Fibroblast of villous mesenchyme (primary cell): ENCODE data around the gene DEGS2. TPM values are rescaled to one million over a fixed set of nuclear protein-coding genes. Genes with fewer than 3 reads are reported as not detected.

ENCODE experiments used
- DNase-seq: peaks from one replicate; pipeline ENCODE4 v3.0.0-alpha.2; 2010; ENCODE audit warnings: low read depth
- H3K4me3 ChIP-seq: 2 replicates; pipeline ENCODE4 v1.5.1; 2011; ENCODE audit warnings: low read depth, mild to moderate bottlenecking, low read length
- total RNA-seq: library from RNA; depleted of rRNA; stranded (reverse); fragments of >200 nt; gene quantifications from 2 replicates; pipeline ENCODE4 v1.2.3, GENCODE V29; 2012
- TF ChIP-seq, protein P1 (sequence below): IDR thresholded peaks from 2 replicates; pipeline ENCODE4 v1.5.1; 2012; ENCODE audit warnings: low read depth, mild to moderate bottlenecking, low read length; ENCODE audit not compliant: insufficient read depth

The DEGS2 gene
- total RNA-seq, 1 donor: not detected

DNA sequence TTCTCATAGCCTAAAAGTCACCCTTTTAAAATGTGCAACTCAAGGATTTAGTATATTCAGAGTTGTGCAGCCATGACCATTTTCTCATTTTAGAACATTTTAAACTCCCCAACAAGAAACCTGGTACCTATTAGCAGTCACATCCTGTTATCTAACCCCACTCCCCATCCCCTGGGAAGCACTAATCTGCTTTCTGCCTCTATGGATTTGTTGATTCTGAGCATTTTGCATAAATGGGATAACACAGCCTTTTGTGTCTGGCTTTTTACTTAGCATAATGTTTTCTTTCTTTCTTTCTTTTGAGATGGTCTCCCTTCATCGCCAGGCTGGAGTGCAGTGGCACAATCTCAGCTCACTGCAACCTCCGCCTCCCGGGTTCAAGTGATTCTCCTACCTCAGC lies 40.9 kb upstream of the DEGS2 start:
- DNase-seq: no peak
- TF ChIP-seq, protein P1, sequence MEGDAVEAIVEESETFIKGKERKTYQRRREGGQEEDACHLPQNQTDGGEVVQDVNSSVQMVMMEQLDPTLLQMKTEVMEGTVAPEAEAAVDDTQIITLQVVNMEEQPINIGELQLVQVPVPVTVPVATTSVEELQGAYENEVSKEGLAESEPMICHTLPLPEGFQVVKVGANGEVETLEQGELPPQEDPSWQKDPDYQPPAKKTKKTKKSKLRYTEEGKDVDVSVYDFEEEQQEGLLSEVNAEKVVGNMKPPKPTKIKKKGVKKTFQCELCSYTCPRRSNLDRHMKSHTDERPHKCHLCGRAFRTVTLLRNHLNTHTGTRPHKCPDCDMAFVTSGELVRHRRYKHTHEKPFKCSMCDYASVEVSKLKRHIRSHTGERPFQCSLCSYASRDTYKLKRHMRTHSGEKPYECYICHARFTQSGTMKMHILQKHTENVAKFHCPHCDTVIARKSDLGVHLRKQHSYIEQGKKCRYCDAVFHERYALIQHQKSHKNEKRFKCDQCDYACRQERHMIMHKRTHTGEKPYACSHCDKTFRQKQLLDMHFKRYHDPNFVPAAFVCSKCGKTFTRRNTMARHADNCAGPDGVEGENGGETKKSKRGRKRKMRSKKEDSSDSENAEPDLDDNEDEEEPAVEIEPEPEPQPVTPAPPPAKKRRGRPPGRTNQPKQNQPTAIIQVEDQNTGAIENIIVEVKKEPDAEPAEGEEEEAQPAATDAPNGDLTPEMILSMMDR: no peak
- no peak overlapping the region for H3K4me3 ChIP-seq

DNA sequence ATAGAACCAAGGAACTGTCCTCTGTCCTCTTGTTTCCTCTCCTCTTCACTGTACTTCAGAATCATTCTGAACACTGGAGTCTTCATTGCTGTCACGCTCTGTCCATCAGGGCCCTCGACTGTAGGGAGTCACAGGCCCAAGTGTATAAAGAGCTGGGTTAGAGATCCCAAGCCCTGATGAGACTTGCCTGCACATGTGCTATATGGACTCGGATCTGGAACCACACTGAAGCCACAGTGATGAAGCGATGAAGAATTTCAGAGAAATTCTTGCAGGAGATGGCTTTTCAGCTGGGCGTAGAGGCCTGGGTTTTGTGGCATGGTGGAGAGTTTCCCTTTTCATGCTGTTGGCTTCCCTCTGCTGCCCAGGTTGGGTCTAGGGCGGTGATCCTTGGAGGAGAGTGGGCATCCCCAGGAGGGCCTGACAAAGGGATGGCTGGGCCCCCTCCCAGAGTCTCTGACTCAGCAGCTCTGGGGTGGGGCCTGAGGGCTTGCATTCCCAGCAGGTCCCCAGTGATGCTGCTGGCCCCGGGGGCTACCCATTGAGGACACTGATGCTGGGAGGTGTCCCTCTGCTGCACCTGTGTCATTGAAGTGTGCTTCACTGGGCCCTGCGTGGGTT lies 39.9 kb upstream of the DEGS2 start:
- no peak overlapping the region for H3K4me3 ChIP-seq
- DNase-seq: no peak
- TF ChIP-seq, protein P1: no peak

DNA sequence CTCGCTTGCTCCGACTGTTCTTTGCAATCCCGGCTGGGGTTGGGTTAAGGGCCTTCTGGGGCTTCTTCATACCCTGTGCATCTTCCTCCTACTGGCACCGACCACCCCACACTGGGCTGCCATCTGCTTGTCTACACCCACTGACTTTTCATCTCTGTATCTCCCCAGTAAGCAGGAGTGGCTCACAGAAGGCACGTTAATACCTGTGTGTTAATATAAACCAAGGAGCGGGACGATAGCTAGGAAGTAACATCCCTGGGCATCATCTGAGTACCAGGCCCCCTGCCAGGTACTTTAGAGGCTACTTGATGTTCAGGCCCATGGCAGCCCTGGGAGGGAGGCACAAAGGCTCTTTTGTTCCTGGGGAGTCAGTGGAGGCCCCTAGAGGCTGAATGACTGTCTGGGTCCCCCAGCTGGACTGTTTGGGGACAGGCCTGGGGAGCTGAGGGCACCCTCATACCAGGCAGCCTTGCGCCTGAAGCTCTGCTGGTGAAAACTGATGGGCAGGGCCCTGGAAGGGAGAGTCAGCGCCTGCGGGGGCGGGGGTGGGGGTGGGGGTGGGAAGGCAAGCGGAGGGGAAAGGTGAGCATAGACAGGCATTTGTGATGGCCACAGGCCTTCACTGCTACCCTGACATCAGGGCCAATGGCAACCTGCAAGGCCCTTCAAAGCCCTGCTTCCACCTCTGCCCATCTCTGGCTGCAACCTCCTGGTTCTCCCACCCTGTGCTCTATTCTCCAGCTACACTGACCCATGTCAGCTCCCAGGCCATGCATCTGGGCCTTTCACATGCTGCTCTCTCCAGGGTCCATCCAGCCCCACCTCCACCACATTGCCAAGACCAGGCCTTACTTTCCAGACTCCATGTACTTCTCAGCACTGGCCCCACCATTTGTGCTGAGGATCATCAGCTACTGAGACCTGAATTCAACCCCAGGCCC lies 34.2 kb upstream of the DEGS2 start:
- peak overlapping the region; percentile 62 for H3K4me3 ChIP-seq
- DNase-seq: no peak
- TF ChIP-seq, protein P1: no peak

DNA sequence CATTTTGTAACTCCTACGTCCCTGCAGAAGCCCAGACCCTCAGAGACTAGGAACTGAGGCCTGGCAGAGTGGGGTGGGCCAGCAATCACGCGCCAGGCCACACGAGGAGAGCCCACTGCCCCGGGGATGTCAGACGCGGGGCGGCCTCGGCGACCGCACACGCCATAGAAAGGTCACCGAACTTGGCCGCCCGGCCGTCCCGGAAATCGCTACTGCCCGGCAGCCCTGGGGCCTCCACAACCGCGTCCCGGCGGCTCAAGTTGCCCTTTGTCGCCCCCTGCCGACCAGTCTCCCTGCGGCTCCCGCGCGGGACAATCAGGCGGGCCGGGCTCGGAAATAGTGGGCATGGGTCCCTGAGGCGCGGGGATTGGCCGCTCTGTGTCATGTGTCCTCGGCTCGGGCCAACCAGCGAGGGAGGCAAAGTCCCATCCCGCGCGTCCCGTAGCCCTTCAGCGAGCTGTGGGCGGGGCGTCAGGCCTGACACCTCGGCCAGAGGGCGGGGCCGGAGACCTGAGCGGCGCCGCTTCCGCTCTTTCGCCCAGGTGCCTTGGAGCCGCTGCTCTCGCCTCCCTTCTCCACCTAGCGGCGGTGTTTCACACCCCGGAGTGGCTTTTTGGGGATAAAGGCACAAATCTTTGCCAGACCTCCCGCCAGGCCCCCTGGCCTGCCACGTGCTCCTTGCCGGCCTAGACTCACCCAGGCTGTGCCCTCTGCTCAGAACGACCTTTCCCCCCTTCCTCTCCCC lies 33.4 kb upstream of the DEGS2 start:
- TF ChIP-seq, protein P1: peak; percentile 78
- peak; percentile 97 for DNase-seq
- H3K4me3 ChIP-seq: peak overlapping the region; percentile 62

DNA sequence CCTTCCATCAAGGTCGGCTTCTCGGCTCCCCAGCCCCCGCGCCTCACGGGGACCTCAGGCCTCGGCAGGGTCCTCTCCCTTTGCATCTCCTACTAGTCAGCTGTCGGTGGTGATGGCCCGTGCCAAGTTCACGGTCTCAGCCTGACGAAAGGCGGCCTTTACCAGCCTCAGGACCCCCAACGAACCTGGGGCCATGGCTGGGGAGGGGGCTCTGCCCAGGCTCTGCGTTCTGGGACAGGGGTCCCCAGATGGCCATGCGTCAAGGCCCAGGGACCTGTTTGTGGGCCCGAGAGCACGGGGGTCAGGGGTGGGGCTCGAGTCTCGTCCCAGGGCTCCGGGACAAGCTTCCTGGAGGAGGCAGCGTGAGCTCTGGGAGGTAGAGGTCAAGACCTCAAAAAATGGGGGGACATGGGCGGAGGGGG lies 32.8 kb upstream of the DEGS2 start:
- no peak for DNase-seq
- TF ChIP-seq, protein P1: no peak
- peak overlapping the region; percentile 50 for H3K4me3 ChIP-seq

DNA sequence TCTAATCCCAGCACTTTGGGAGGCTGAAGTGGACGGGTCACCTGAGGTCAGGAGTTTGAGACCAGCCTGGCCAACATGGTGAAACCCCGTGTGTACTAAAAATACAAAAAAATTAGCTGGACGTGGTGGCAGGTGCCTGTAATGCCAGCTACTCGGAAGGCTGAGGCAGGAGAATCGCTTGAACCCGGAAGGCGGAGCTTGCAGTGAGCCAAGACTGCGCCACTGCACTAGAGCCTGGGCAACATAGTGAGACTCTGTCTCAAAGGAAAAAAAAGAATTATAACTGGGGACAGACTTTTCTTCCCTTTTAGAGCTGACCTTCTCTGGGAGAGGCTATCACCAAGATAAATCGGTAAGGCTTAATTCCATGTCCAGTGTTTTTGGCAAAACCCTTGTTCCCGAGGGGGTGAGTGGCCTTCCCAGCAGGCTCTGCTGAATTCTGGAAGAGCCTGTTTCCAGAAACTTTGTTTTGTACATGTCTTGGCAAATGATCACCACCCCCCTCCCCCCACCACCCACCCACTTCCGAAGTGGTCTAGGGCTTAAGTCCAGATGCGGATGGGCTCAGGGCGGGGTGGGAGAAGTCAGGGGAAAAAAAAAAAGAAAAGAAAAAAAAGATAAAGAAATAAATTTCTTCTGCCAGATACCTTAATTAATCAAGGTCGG lies 32.3 kb upstream of the DEGS2 start:
- DNase-seq: no peak
- H3K4me3 ChIP-seq: no peak overlapping the region
- TF ChIP-seq, protein P1: no peak
